IMR-90 (cell line): Measurements from ENCODE around the gene URM1. TPM values are rescaled to one million over a fixed set of nuclear protein-coding genes. Genes with fewer than 3 reads are reported as not detected.

Experiments used
- ATAC-seq: fragments of 200-7000 bp; cut with Tn5 transposase; 2 replicates; pipeline ENCODE4 v1.9.1; 2020; ENCODE audit warnings: low read depth, mild to moderate bottlenecking, moderate library complexity
- BruUV-seq: library from RNA; stranded (reverse); fragments of 400-500 nt; replicated peaks from 2 replicates; lab custom pipeline; 2021; lab: Mats Ljungman, UMichigan
- CTCF ChIA-PET: fragments of 300-600 bp; formaldehyde crosslinking; extraction: SDS; loops from one replicate; lab custom pipeline; 2021; ENCODE audit warnings: antibody characterized with exemption; lab: Yijun Ruan, JAX
- POLR2A ChIA-PET: fragments of 300-600 bp; sonication (Branson Sonifier 250); formaldehyde crosslinking; loops from one replicate; lab custom pipeline; 2022; ENCODE audit warnings: antibody characterized with exemption; ENCODE audit not compliant: unreplicated experiment; lab: Charles Lee
- DNase-seq: peaks from one replicate; pipeline ENCODE4 v3.0.0; 2013
- H2AFZ ChIP-seq: replicated peaks from 2 replicates; pipeline ENCODE3; 2013; ENCODE audit warnings: low read length, mild to moderate bottlenecking; ENCODE audit not compliant: poor library complexity
- H2AK5ac ChIP-seq: 2 replicates; pipeline ENCODE4 v1.6.1; 2013; ENCODE audit warnings: low read depth, low read length, inconsistent platforms
- H2AK9ac ChIP-seq: replicated peaks from 2 replicates; pipeline ENCODE3; 2013; ENCODE audit warnings: mild to moderate bottlenecking, low read depth, low read length, moderate library complexity; ENCODE audit not compliant: poor library complexity
- H2BK120ac ChIP-seq: 2 replicates; pipeline ENCODE4 v1.6.1; 2013; ENCODE audit warnings: low read depth, low read length, inconsistent platforms
- H2BK15ac ChIP-seq: 3 replicates; pipeline ENCODE4 v1.6.1; 2013; ENCODE audit warnings: low read depth, low read length, inconsistent platforms
- H2BK20ac ChIP-seq: 2 replicates; pipeline ENCODE4 v1.6.1; 2013; ENCODE audit warnings: low read depth, mild to moderate bottlenecking, inconsistent platforms, low read length, moderate library complexity
- H2BK5ac ChIP-seq: 2 replicates; pipeline ENCODE4 v1.6.1; 2013; ENCODE audit warnings: mild to moderate bottlenecking, low read depth, low read length, inconsistent platforms; ENCODE audit not compliant: poor library complexity, severe bottlenecking
- H3K14ac ChIP-seq: replicated peaks from 2 replicates; pipeline ENCODE4 v1.6.1; 2013; ENCODE audit warnings: low read depth, low read length, inconsistent platforms
- H3K18ac ChIP-seq: 2 replicates; pipeline ENCODE4 v1.6.1; 2013; ENCODE audit warnings: low read depth, low read length, control low read depth
- H3K23ac ChIP-seq: 2 replicates; pipeline ENCODE4 v1.6.1; 2013; ENCODE audit warnings: low read depth, low read length, inconsistent platforms
- H3K27ac ChIP-seq: 2 replicates; pipeline ENCODE4 v1.5.1; 2013; ENCODE audit warnings: mild to moderate bottlenecking, control low read depth, low read length; ENCODE audit not compliant: insufficient read depth
- H3K27me3 ChIP-seq: 2 replicates; pipeline ENCODE4 v1.6.1; 2013; ENCODE audit warnings: low read length; ENCODE audit not compliant: control insufficient read depth, insufficient read depth
- H3K36me3 ChIP-seq: 2 replicates; pipeline ENCODE4 v1.6.1; 2013; ENCODE audit warnings: low read length, mixed read lengths; ENCODE audit not compliant: control insufficient read depth, insufficient read depth
- H3K4ac ChIP-seq: 2 replicates; pipeline ENCODE4 v1.6.1; 2013; ENCODE audit warnings: low read depth, low read length, inconsistent platforms
- H3K4me1 ChIP-seq: 2 replicates; pipeline ENCODE4 v1.6.1; 2013; ENCODE audit warnings: low read length, mixed read lengths; ENCODE audit not compliant: control insufficient read depth, insufficient read depth
- H3K4me2 ChIP-seq: 2 replicates; pipeline ENCODE4 v1.6.1; 2013; ENCODE audit warnings: low read depth, mild to moderate bottlenecking, control low read depth, low read length, moderate library complexity
- H3K4me3 ChIP-seq: 2 replicates; pipeline ENCODE4 v1.5.1; 2013; ENCODE audit warnings: low read depth, mild to moderate bottlenecking, control low read depth, low read length, moderate library complexity; ENCODE audit not compliant: insufficient read depth
- H3K56ac ChIP-seq: 2 replicates; pipeline ENCODE4 v1.6.1; 2013; ENCODE audit warnings: low read length, inconsistent platforms; ENCODE audit not compliant: insufficient read depth; ENCODE audit errors: extremely low read depth
- H3K79me1 ChIP-seq, 2 experiments: 2 replicates each; pipeline ENCODE4 v1.6.1; 2013; ENCODE audit warnings: low read length in 2 of 2, inconsistent platforms in 1 of 2, low read depth in 1 of 2
- H3K9ac ChIP-seq: 2 replicates; pipeline ENCODE4 v1.6.1; 2013; ENCODE audit warnings: low read depth, low read length, control low read depth
- H3K9me1 ChIP-seq: 2 replicates; pipeline ENCODE4 v1.6.1; 2013; ENCODE audit warnings: low read length, inconsistent platforms; ENCODE audit not compliant: insufficient read depth
- H3K9me3 ChIP-seq: 2 replicates; pipeline ENCODE4 v1.6.1; 2013; ENCODE audit warnings: low read length; ENCODE audit not compliant: control insufficient read depth, insufficient read depth
- H4K20me1 ChIP-seq: 2 replicates; pipeline ENCODE4 v1.6.1; 2013; ENCODE audit warnings: low read length, inconsistent platforms; ENCODE audit not compliant: insufficient read depth
- H4K5ac ChIP-seq: 2 replicates; pipeline ENCODE4 v1.6.1; 2013; ENCODE audit warnings: mild to moderate bottlenecking, low read depth, low read length, control low read depth
- H4K8ac ChIP-seq, 2 experiments: 2 replicates each; pipeline ENCODE4 v1.6.1; 2013; ENCODE audit warnings: low read depth in 2 of 2, low read length in 2 of 2, control low read depth in 1 of 2, inconsistent platforms in 1 of 2
- H4K91ac ChIP-seq: 2 replicates; pipeline ENCODE4 v1.6.1; 2013; ENCODE audit warnings: low read depth, low read length, inconsistent platforms; ENCODE audit not compliant: insufficient read depth
- BHLHE40 ChIP-seq: fragments of 150-350 bp; IDR thresholded peaks from 2 replicates; pipeline ENCODE4 v1.6.1; 2016; ENCODE audit warnings: mild to moderate bottlenecking, low read depth, low read length
- CTCF ChIP-seq: conservative IDR thresholded peaks from 2 replicates; pipeline ENCODE4 v1.5.1; 2012; ENCODE audit warnings: mild to moderate bottlenecking, low read depth, low read length, improper control_type of control experiment
- FOS ChIP-seq: fragments of 150-350 bp; IDR thresholded peaks from 2 replicates; pipeline ENCODE4 v1.6.1; 2016; ENCODE audit warnings: low read depth, low read length
- MAZ ChIP-seq: IDR thresholded peaks from 2 replicates; pipeline ENCODE4 v1.6.1; 2012; ENCODE audit warnings: low read depth, mild to moderate bottlenecking, low read length, improper control_type of control experiment, moderate library complexity, borderline replicate concordance
- NFE2L2 ChIP-seq: fragments of 150-350 bp; IDR thresholded peaks from 2 replicates; pipeline ENCODE4 v1.6.1; 2016; ENCODE audit warnings: low read depth, mild to moderate bottlenecking, low read length
- POLR2A ChIP-seq: IDR thresholded peaks from 2 replicates; pipeline ENCODE4 v1.6.1; 2012; ENCODE audit warnings: mild to moderate bottlenecking, low read depth, low read length
- RCOR1 ChIP-seq: IDR thresholded peaks from 2 replicates; pipeline ENCODE4 v1.6.1; 2012; ENCODE audit warnings: mild to moderate bottlenecking, low read length, improper control_type of control experiment; ENCODE audit not compliant: insufficient replicate concordance
- SMC3 ChIP-seq: fragments of 150-350 bp; IDR thresholded peaks from 2 replicates; pipeline ENCODE4 v1.6.1; 2016; ENCODE audit warnings: low read depth, mild to moderate bottlenecking, antibody characterized with exemption, low read length, moderate library complexity
- USF2 ChIP-seq: fragments of 150-350 bp; IDR thresholded peaks from 2 replicates; pipeline ENCODE4 v1.6.1; 2017; ENCODE audit warnings: mild to moderate bottlenecking, antibody characterized with exemption, low read length, low read depth
- WGBS, 2 experiments: methylation state at CpG; one replicate each; pipeline versions ENCODE4 v1.1.5 to v1.1.7; 2013; ENCODE audit warnings: missing lambda C conversion rate in 2 of 2; ENCODE audit not compliant: insufficient read length in 1 of 2; ENCODE audit errors: extremely low coverage in 2 of 2; 5-methylcytosine and 5-hydroxymethylcytosine counted together
- dilution Hi-C: fragments of 300-500 bp; cut with HindIII; formaldehyde crosslinking; loops from one replicate; pipeline ENCODE4 v1.14.3; 2018; ENCODE audit warnings: low sequenced_read_pairs; ENCODE audit not compliant: unreplicated experiment
- in situ Hi-C: fragments of 300-500 bp; cut with MboI; formaldehyde crosslinking; loops from 3 replicates; pipeline ENCODE4 v1.14.3; 2019; ENCODE audit warnings: low sequenced_read_pairs, inconsistent platforms, mixed read lengths
- intact Hi-C: fragments of 100-400 bp; cut with micrococcal nuclease; formaldehyde crosslinking; loops from 2 replicates; pipeline ENCODE4 v1.10.0; 2022
- polyA plus RNA-seq, 3 experiments: library from polyadenylated mRNA; depleted of rRNA; stranded (reverse); fragments of >200 nt; gene quantifications; 2 replicates each; pipeline ENCODE4 v1.2.3, GENCODE V29; 2012; ENCODE audit warnings: low replicate concordance in 1 of 3
- total RNA-seq: library from RNA; depleted of rRNA; stranded (reverse); fragments of >200 nt; gene quantifications from 2 replicates; pipeline ENCODE4 v1.2.3, GENCODE V29; 2012

URM1 gene
- total and polyA plus RNA-seq, 2 of the 4 experiments (the other 2 are of a cell fraction) = 33.2 to 66.9 TPM

GRCh38 chr9:128355451-128355850 lies 15.7 kb upstream of the URM1 start:
- ATAC-seq (no peak), DNase-seq (no peak)
- H2AFZ ChIP-seq = no peak overlapping the region
- H3K4me2 ChIP-seq = no peak overlapping the region
- H3K36me3 ChIP-seq = peaks cover 25% of the 10 kb centered on the region
- no peak overlapping the region for H2BK20ac ChIP-seq
- H3K9ac ChIP-seq = no peak overlapping the region
- peaks cover 8% of the 10 kb centered on the region for H3K9me1 ChIP-seq
- H2BK5ac ChIP-seq = no peak overlapping the region
- no peak overlapping the region for H2BK120ac ChIP-seq
- H3K14ac ChIP-seq = no peak overlapping the region
- ChIA-PET CTCF (no interaction called here), POLR2A (no interaction called here)
- H3K9me3 ChIP-seq = no peaks in the 10 kb centered on the region
- H4K91ac ChIP-seq = no peak overlapping the region
- H2AK5ac ChIP-seq = no peak overlapping the region
- no peaks in the 10 kb centered on the region for H3K27me3 ChIP-seq
- in situ Hi-C loops = no loop called here
- no peak overlapping the region for H3K56ac ChIP-seq
- no TSS peak for BruUV-seq
- H2AK9ac ChIP-seq = peak overlapping the region; percentile 65
- no peaks in the 10 kb centered on the region for H4K20me1 ChIP-seq
- H3K4ac ChIP-seq = no peak overlapping the region
- no peak overlapping the region for H3K23ac ChIP-seq
- intact Hi-C loops = no loop called here
- no peak overlapping the region for H2BK15ac ChIP-seq
- dilution Hi-C loops = no loop called here
- TF ChIP-seq CTCF (no peak), FOS (no peak), POLR2A (no peak), RCOR1 (no peak), SMC3 (no peak), USF2 (no peak), NFE2L2 (no peak), MAZ (no peak), BHLHE40 (no peak)
- H4K8ac ChIP-seq = no peak overlapping the region
- H3K18ac ChIP-seq = no peak overlapping the region
- H3K4me3 ChIP-seq = no peak overlapping the region
- no peak overlapping the region for H3K27ac ChIP-seq
- no peak overlapping the region for H4K5ac ChIP-seq
- no peaks in the 10 kb centered on the region for H3K4me1 ChIP-seq
- H3K79me1 ChIP-seq = no peaks in the 10 kb centered on the region; a peak in 1 of 4 replicates
- WGBS, 2 experiments = 97% methylated on average over 6 of the region's 19 CpGs; no CpG with 5 or more reads in 1 of the 2 experiments
